OCI-M1 (cell line): ENCODE measurements around the gene ULBP3.
"Not testable (repeated sequence)": the region's sequence is repeated elsewhere in the genome, so short reads cannot be mapped to it uniquely, and the experiment has no call there.

Experiments
- DNase-seq: peaks from one replicate; lab custom pipeline; 2025; lab: John Stamatoyannopoulos, UW

The ULBP3 gene

GRCh38 chr6:150015281-150016001, 53.5 kb downstream of the ULBP3 start:
- not testable (repeated sequence) for DNase-seq

DNA sequence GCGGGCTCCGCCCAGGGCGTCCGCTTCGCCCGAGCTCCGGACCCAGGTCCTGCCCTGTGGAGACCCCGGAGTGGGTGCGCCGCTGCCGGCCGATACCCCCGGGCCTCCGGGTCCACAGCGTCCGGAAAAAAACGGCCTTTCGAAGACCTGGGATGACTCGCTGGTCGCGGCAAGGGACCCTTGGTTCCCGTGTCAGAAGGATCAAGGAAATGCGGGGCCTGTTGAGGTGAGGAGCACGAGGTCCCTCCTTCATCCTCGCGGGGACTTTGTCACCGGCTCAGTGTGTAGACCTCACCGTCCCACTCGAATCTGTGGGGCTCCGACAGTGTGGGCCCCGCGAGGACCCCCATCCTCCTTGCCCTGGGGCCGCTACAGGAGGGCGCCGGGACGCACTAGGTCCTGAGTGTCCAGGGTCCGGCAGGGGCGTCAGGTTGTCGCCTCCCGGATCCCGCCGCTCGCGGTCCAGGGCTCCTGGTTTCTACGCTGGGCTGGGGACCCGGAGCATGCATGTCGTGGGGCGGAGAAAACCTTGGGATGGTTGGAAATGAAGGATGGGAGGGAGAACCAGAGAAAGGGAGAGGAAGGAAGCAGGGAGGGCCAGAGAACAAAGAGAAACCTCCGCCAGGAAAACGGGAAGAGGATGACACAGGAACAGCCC, 54.2 kb downstream of the ULBP3 start:
- not testable (repeated sequence) for DNase-seq

GRCh38 chr6:150013785-150014622, 54.9 kb downstream of the ULBP3 start:
- not testable (repeated sequence) for DNase-seq

GRCh38 chr6:150012846-150013784, 55.8 kb downstream of the ULBP3 start:
- DNase-seq, result not testable (repeated sequence)
